Astrocyte of the cerebellum (primary cell): Measurements from ENCODE around the gene ATP7A.
A peak's percentile ranks its signal among the peaks of the same experiment; 100 is the strongest.

Source experiments
- DNase-seq: peaks from one replicate; pipeline ENCODE4 v3.0.0-alpha.2; 2011; ENCODE audit warnings: low read depth
- H3K4me3 ChIP-seq: 2 replicates; pipeline ENCODE4 v1.5.1; 2011; ENCODE audit warnings: mild to moderate bottlenecking, low read depth, low read length, moderate library complexity
- in situ Hi-C: cut with HindIII; loops from 2 replicates; pipeline ENCODE4 v1.10.0; 2017; ENCODE audit warnings: low sequenced_read_pairs
- TF ChIP-seq, protein P1 (sequence below): IDR thresholded peaks from 2 replicates; pipeline ENCODE4 v1.5.1; 2012; ENCODE audit warnings: low read length, low read depth, moderate library complexity, mild to moderate bottlenecking; ENCODE audit errors: missing control alignments

Gene ATP7A

GRCh38 chrX:77924320-77924859 is 13.9 kb downstream of the ATP7A start:
- TF ChIP-seq, protein P1, sequence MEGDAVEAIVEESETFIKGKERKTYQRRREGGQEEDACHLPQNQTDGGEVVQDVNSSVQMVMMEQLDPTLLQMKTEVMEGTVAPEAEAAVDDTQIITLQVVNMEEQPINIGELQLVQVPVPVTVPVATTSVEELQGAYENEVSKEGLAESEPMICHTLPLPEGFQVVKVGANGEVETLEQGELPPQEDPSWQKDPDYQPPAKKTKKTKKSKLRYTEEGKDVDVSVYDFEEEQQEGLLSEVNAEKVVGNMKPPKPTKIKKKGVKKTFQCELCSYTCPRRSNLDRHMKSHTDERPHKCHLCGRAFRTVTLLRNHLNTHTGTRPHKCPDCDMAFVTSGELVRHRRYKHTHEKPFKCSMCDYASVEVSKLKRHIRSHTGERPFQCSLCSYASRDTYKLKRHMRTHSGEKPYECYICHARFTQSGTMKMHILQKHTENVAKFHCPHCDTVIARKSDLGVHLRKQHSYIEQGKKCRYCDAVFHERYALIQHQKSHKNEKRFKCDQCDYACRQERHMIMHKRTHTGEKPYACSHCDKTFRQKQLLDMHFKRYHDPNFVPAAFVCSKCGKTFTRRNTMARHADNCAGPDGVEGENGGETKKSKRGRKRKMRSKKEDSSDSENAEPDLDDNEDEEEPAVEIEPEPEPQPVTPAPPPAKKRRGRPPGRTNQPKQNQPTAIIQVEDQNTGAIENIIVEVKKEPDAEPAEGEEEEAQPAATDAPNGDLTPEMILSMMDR, result no peak
- no peak for DNase-seq
- in situ Hi-C loops, result no loop called here

GRCh38 chrX:77925764-77926163 is 15.3 kb downstream of the ATP7A start:
- in situ Hi-C loops, result no loop called here
- TF ChIP-seq, protein P1, result no peak
- no peak overlapping the region for H3K4me3 ChIP-seq
- DNase-seq, result no peak

More at GRCh38 chrX:77924320-77924859, 13.9 kb downstream of the ATP7A start:
- H3K4me3 ChIP-seq, result no peak overlapping the region

DNA sequence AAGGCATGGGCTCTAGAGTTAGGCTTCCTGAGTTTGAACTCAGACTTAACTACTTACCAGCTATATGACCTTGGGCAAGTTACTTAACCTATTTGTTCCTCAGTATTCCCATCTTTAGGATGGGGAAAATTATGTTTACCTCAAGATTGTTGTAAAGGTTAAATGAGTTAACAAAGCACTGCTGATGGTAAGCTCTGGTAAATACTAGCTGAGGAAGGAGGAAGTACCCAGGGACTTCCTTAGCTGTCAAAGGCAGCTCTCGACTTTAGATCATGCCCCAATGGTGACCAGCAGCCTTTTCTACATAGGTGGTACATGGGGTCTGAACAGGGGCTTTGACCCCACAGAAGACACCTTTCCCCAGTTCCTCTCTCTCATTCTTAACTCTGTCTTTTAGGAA is 20.1 kb downstream of the ATP7A start:
- no peak overlapping the region for H3K4me3 ChIP-seq
- TF ChIP-seq, protein P1, result no peak
- no peak for DNase-seq
- in situ Hi-C loops, result no loop called here

- no peak overlapping the region for H3K4me3 ChIP-seq
- DNase-seq, result no peak
- in situ Hi-C loops, result no loop called here
- TF ChIP-seq, protein P1, result no peak
These were observed 25.4 kb downstream of the ATP7A start for GRCh38 chrX:77935886-77936285.

- TF ChIP-seq, protein P1, result no peak
- DNase-seq, result no peak
- in situ Hi-C loops, result no loop called here
- H3K4me3 ChIP-seq, result no peak overlapping the region
These were observed 25.8 kb downstream of the ATP7A start for GRCh38 chrX:77936299-77936698.

DNA sequence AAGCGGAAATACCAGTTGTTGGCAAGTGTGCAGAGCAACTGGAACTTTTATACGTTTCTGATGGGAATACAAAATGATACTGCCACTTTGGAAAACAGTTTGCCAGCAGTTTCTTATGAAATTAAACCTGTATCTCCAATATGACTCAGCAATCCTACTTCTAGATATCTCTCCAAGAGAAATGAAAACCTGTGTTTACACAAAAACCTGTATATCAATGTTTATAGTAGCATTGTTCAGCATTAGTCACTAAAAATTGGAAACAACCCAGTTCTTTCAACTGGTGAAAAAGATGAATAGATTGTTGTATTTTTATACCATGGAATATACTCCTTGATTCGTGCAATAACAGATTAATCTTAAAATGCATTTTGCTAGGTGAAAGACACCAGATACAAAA is 26.8 kb downstream of the ATP7A start:
- in situ Hi-C loops, result no loop called here
- H3K4me3 ChIP-seq, result no peak overlapping the region
- DNase-seq, result peak; percentile 16
- TF ChIP-seq, protein P1, result no peak
